Stimulated activated CD4-positive, alpha-beta T cell treated with anti-CD3 and anti-CD28 coated beads, Interleukin-2, amount 100 ng/mL, for 48 hours (primary cell): ENCODE data around the gene APOBEC2.

Experiments used
- DNase-seq, 2 donors: peaks; one replicate each; pipeline ENCODE4 v3.0.0-alpha.2; 2020

Gene APOBEC2

GRCh38 chr6:41063884-41064285 lies 10.9 kb downstream of the APOBEC2 start:
- DNase-seq, result no peak

DNA sequence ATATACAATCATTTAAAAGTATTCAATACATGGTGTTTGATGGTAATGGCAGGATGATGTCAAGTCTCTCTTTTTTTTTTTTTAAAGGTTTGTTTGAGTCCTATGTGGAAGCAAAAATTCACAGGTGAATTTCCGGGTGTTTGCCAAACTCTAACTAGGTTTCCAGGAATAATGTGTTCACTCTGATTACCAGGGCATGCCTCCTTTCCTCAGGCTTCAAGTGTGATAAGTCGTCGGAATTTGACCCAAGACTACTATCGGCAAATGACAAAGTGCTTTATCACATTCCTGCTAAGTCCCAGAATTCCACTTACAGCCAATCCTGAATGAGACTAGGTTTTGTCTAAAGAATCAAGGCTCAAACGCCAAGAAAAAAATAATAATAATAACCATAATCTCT lies 11.8 kb downstream of the APOBEC2 start:
- DNase-seq, result no peak

- DNase-seq, result no peak
These were observed 12.6 kb downstream of the APOBEC2 start for GRCh38 chr6:41065550-41066026.

GRCh38 chr6:41066867-41067304 lies 13.9 kb downstream of the APOBEC2 start:
- peak; percentile 60 for DNase-seq

GRCh38 chr6:41071501-41071922 lies 18.5 kb downstream of the APOBEC2 start:
- no peak for DNase-seq

GRCh38 chr6:41071923-41072835 lies 19.2 kb downstream of the APOBEC2 start, which contains the start of gene OARD1:
Gene OARD1 (minus strand): TSS chr6:41072356. CDS start chr6:41071634, 722 bp downstream.
- DNase-seq, result peak; percentile 99 to 100

- DNase-seq, result peak in 1 of 2 donors; percentile 99
These were observed 19.8 kb downstream of the APOBEC2 start, which contains the start of gene NFYA for GRCh38 chr6:41072836-41073202. Gene NFYA (plus strand): TSS chr6:41072974. CDS start chr6:41079090, 6,116 bp downstream.

DNA sequence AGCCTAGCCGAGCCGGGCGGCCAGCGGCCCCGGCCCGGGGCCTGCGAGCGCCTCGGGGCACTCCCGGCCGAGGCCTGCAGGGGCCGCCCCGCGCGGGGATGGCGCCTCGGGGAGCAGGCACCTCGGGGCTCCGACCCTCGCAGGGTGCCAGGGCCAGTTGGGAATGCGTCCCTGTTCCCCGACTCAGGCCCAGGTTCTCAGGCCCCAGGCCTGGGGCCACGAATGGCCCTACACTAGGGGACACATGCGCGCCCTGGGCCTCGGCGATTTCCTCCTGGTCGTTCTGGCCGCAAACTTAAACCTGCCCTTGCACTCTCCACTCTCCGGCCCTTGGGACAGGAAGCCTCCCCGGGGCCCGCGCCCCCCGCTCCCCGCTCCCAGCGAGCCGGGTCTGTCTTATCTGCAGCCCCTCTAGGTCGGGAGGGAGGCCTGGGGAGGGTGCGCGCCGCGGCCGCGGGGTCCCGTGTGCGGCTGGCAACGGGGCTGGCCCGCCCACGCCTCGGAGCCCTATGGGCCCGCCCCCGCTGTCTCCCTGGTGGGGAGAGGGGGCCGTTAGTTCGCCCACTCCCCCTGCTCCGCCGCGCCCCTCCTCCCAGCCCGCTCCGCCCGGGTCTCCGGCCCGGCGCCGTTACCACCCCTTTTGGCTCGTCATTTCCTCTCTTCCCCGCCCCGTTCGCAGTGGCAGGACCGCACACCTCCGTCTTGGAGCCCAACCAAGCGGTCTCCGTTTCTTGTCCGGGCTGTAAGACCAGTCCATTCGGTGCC lies 20.4 kb downstream of the APOBEC2 start:
- peak; percentile 66 to 70 for DNase-seq

GRCh38 chr6:41073968-41074691 lies 21.1 kb downstream of the APOBEC2 start:
- DNase-seq, result no peak

DNA sequence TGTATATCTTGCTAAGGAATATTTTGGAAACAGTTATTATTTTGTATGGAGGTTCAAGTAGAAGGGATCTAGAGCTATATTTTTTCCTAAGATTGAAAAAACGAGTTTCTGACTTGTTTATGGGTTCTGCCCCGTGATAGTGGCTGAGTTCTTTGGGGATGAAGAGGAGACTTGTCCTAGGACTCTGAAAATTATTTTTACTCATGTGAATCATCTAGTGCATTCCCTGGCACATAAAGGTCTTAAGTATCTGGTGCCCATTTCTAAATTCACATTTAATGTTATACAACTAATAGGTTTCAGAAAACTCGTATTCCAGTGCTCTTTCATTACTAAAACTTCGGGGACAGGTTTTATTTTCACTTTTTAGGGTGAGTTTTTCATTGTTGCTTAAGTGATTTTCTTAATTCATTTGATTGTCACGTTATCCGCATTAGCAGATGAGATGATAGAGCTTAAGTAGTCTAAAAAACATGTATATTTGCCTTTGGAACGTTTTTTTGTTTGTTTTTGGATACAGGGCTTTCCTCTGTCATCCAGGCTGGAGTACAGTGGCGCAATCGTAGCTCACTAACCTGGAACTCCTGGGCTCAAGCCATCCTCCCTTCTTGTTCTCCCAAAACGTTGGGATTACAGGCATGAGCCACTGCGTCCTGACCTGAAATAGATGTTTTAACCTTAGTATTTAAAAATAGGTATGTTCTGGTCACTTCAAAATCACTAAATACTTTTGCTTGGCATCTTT lies 21.9 kb downstream of the APOBEC2 start:
- DNase-seq, result no peak

GRCh38 chr6:41075651-41076626 lies 22.9 kb downstream of the APOBEC2 start:
- no peak for DNase-seq

DNA sequence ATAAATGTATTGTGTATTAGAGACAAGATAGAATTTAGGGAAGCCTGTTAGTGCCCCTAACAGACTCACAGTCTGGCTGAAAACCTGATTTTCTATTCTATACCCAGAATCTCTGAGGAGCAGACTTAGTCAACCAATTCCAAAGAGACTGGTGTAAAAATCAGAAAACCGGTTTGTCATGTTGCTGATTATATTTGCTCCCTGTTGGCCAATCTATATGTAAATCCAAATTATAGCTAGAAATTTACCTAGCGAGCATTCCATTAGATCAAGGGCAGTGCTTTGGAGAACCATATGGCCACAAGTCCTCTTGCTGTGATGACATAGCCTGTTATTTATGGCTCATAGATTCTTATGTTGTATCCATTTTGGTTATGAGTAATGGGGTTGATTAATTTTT lies 24.5 kb downstream of the APOBEC2 start:
- no peak for DNase-seq

DNA sequence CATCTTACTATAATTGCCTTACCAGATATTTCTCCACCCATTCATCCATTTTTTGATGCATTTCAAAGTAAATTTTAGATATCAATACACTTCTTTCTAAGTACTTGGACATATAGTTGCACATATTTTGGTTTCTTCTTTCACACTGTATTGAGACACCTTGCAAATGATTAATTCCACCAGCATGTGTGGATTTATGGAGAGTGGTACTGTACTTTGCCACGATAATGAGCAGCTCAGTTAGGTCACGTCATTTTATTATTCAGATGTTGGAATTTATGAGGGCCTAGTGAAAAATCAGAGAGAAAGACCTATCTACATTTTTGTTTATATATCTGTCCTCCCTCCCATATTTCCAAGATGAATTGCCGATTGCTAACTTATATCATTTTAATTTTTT lies 25.1 kb downstream of the APOBEC2 start:
- no peak for DNase-seq

DNA sequence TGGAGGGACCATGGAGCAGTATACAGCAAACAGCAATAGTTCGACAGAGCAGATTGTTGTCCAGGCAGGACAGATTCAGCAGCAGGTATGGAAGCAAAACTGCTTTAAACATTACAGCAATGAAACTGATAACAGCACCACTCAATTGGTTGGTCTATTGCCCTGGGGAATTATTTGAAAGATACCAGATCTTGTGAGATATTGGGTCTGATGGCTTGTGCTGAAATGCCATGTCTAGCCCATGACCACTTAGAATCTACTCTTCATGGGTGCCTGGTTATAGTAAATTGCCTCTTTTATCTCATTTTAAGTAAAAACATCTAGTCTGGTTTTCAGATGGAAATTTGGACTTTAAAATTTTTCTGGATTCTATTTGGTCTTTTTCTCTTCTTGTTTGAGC lies 26.1 kb downstream of the APOBEC2 start:
- DNase-seq, result no peak

GRCh38 chr6:41080621-41081020 lies 27.6 kb downstream of the APOBEC2 start:
- no peak for DNase-seq

DNA sequence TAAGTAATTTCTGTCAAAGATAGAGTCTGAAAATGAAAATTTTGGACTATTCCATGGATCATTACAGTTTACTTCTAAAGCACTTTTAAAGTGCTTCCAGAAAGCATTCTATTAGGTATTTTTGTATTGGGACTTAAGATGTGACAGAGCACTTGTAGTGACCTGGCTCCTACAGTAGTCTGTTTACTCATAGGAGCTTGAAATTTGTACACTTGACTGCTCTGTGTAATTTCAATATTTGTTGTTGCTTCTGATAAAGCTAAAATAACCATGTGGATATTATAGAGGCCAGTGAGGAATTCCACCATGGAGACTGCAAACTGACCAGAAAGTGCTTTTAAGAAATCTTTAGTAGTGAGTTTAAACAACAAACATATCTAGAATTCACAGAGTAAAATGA lies 30.1 kb downstream of the APOBEC2 start:
- DNase-seq, result no peak

GRCh38 chr6:41085182-41085581 lies 32.2 kb downstream of the APOBEC2 start:
- no peak for DNase-seq

DNA sequence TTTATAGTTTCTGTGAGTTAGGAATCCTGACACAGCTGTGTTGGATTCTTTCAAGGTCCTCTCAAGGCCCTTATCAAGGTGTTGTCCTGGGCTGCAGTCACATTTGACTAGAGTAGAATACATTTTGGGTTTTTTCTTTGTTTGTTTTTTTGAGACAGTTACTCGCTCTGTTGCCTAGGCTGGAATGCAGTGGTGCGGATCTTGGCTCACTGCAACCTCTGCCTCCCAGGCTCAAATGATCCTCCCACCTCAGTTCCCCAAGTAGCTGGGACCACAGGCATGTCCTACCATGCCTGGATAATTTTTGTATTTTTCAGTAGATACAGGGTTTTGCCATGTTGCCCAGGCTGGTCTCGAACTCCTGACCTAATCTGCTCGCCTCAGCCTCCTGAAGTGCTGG lies 35.4 kb downstream of the APOBEC2 start:
- DNase-seq, result no peak

DNA sequence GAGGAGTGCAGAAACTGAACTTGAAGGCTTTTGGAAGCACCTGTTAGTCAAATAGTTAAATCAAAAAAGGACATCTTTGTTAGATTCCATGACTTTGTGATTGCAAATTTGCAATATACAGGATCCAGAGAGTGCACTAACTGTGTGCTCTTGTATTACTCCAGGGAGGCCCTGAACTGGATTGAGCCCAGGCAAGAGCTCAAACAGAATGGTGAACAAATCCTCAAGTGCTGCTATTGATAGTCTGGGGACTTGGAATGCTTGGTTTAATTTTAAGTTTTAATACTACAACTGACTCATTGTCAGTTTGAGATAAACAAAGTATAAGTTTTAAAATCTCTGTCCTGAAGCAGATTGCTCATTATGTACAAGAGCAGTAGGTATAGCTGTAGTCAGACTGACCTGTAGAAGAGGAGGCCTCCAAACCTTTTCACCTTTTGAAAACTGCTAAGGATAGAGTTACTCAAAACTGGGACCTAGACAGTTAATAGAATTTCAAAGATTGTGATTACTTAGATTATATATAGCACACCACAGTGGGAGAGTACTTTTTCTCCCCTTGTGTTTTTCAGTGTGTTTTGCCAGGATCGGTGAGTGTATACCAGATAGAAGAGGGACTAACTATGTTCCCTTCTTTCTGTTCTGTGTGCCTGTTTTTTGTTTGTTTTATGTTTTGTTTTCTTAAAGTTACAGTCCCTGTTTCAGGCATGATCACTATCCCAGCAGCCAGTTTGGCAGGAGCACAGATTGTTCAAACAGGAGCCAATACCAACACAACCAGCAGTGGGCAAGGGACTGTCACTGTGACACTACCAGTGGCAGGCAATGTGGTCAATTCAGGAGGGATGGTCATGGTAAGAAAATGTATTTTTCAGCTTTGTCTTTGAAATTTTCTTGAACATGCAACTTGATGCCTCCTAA lies 38.1 kb downstream of the APOBEC2 start:
- DNase-seq, result no peak
